Hematopoietic multipotent progenitor cell treated with erythropoietin and hydrocortisone succinate and interleukin-3 and kit ligand, for 8 days (in vitro differentiated cells): ENCODE data around the gene TCEAL9.
"Not testable (repeated sequence)": the region's sequence is repeated elsewhere in the genome, so short reads cannot be mapped to it uniquely, and the experiment has no call there.

Experiments
- DNase-seq: peaks from one replicate; pipeline ENCODE4 v3.0.0-alpha.2; 2015

The TCEAL9 gene

GRCh38 chrX:103356130-103356798 is at the start of gene TCEAL9:
TCEAL9 (plus strand) TSS chrX:103356506; CDS start chrX:103357685, 1,179 bp downstream.
- peak; percentile 41 for DNase-seq

GRCh38 chrX:103309860-103310554 is 46.3 kb upstream of the TCEAL9 start:
- DNase-seq, result no peak

- peak; percentile 47 for DNase-seq
These were observed 45.5 kb upstream of the TCEAL9 start, which contains the start of gene BEX2 for GRCh38 chrX:103310555-103311398. BEX2 (minus strand) TSS chrX:103310990; CDS start chrX:103309976, 1,014 bp downstream.

GRCh38 chrX:103311399-103311780 is 44.9 kb upstream of the TCEAL9 start:
- no peak for DNase-seq

GRCh38 chrX:103329991-103330390 is 26.3 kb upstream of the TCEAL9 start, which contains the start of gene TCEAL7:
TCEAL7 (plus strand) TSS chrX:103330239; CDS start chrX:103331404, 1,165 bp downstream.
- no peak for DNase-seq

GRCh38 chrX:103330681-103331288 is 25.5 kb upstream of the TCEAL9 start:
- no peak for DNase-seq

GRCh38 chrX:103338663-103339062 is 17.6 kb upstream of the TCEAL9 start:
- no peak for DNase-seq

- peak; percentile 60 for DNase-seq
These were observed 13.2 kb upstream of the TCEAL9 start for GRCh38 chrX:103343105-103343504.

- DNase-seq, result no peak
These were observed 11.7 kb upstream of the TCEAL9 start for GRCh38 chrX:103344606-103345005.

- DNase-seq, result no peak
These were observed 8.5 kb upstream of the TCEAL9 start for GRCh38 chrX:103347682-103348397.

GRCh38 chrX:103356858-103357257 is 552 bp downstream of the TCEAL9 start:
- DNase-seq, result no peak

GRCh38 chrX:103357871-103358270 is 1.6 kb downstream of the TCEAL9 start:
- DNase-seq, result no peak

- not testable (repeated sequence) for DNase-seq
These were observed 3.3 kb downstream of the TCEAL9 start for GRCh38 chrX:103359605-103360004.

- DNase-seq, result peak; percentile 82
These were observed 3.8 kb downstream of the TCEAL9 start for GRCh38 chrX:103360092-103360491.

GRCh38 chrX:103360916-103361315 is 4.6 kb downstream of the TCEAL9 start:
- no peak for DNase-seq

GRCh38 chrX:103361798-103362197 is 5.5 kb downstream of the TCEAL9 start:
- DNase-seq, result no peak

- no peak for DNase-seq
These were observed 6.2 kb downstream of the TCEAL9 start for GRCh38 chrX:103362474-103362873.

- no peak for DNase-seq
These were observed 6.7 kb downstream of the TCEAL9 start for GRCh38 chrX:103363046-103363445.

GRCh38 chrX:103367502-103367901 is 11.2 kb downstream of the TCEAL9 start:
- DNase-seq, result no peak

- no peak for DNase-seq
These were observed 13.2 kb downstream of the TCEAL9 start for GRCh38 chrX:103369479-103369878.

- DNase-seq, result no peak
These were observed 16.6 kb downstream of the TCEAL9 start for GRCh38 chrX:103372886-103373285.

- no peak for DNase-seq
These were observed 17.3 kb downstream of the TCEAL9 start for GRCh38 chrX:103373581-103373980.
